K562 (cell line): ENCODE results near the gene MFSD6L. TPM values are rescaled to one million over a fixed set of nuclear protein-coding genes. Genes with fewer than 3 reads are reported as not detected.
A peak's percentile ranks its signal among the peaks of the same experiment; 100 is the strongest.

ENCODE experiments used
- ATAC-seq: fragments of 200-7000 bp; cut with Tn5 transposase; 3 replicates; pipeline ENCODE4 v1.9.1; 2020; ENCODE audit warnings: moderate library complexity
- BruUV-seq: library from RNA; stranded (reverse); fragments of 400-500 nt; replicated peaks from 2 replicates; lab custom pipeline; 2021; lab: Mats Ljungman, UMichigan
- CTCF ChIA-PET: fragments of 300-600 bp; formaldehyde crosslinking; extraction: SDS; loops from one replicate; lab custom pipeline; 2021; ENCODE audit warnings: low intra/inter-chr PET ratio; lab: Yijun Ruan, JAX
- POLR2A ChIA-PET: fragments of 300-600, 350-650 bp; sonication (Branson Sonifier 250); formaldehyde crosslinking; extraction: SDS; loops from one replicate; lab custom pipeline; 2021; ENCODE audit warnings: antibody characterized with exemption, inconsistent platforms; lab: Yijun Ruan, JAX
- DNase-seq, 4 experiments: peaks; one replicate each; pipeline versions ENCODE4 v3.0.0 to v3.0.0-alpha.2; 2011 to 2018; ENCODE audit warnings: low spot score in 3 of 4, mixed read lengths in 3 of 4; ENCODE audit errors: extremely low read depth in 1 of 4
- FAIRE-seq: peaks from 2 replicates; lab custom pipeline; 2011; peaks lifted over from hg19 to GRCh38; lab: Jason Lieb, UNC
- H2AFZ ChIP-seq: 2 replicates; pipeline ENCODE4 v1.6.0; 2011; ENCODE audit warnings: low read depth, low read length, control low read depth, inconsistent platforms
- H3K27ac ChIP-seq: fragments of 200-600 bp; 3 replicates; pipeline ENCODE4 v1.8.0; 2011; ENCODE audit warnings: low read depth, mild to moderate bottlenecking, control low read depth, inconsistent platforms, low read length, moderate library complexity, mixed read lengths; ENCODE audit errors: extremely low read depth
- H3K27me3 ChIP-seq, 2 experiments: fragments of 300-600 bp in 1 of 2; 2 replicates in 1 of 2; 3 replicates in 1 of 2; pipeline versions ENCODE4 v1.6.0 to v1.8.0; 2011; ENCODE audit warnings: inconsistent platforms in 2 of 2, low read length in 2 of 2, mild to moderate bottlenecking in 1 of 2, mixed read lengths in 1 of 2, moderate library complexity in 1 of 2; ENCODE audit not compliant: control insufficient read depth in 2 of 2, insufficient read depth in 2 of 2
- H3K36me3 ChIP-seq: fragments of 300-600 bp; 3 replicates; pipeline ENCODE4 v1.8.0; 2011; ENCODE audit warnings: mild to moderate bottlenecking, low read length, inconsistent platforms; ENCODE audit not compliant: control insufficient read depth, insufficient read depth
- H3K4me1 ChIP-seq, 2 experiments: fragments of 200-600 bp in 1 of 2; replicated peaks in 1 of 2; 2 replicates in 1 of 2; 3 replicates in 1 of 2; pipeline versions ENCODE4 v1.5.1 to v1.8.0; 2011; ENCODE audit warnings: inconsistent platforms in 2 of 2, low read length in 2 of 2, mild to moderate bottlenecking in 1 of 2, mixed read lengths in 1 of 2, moderate library complexity in 1 of 2; ENCODE audit not compliant: control insufficient read depth in 2 of 2, insufficient read depth in 2 of 2
- H3K4me2 ChIP-seq: 2 replicates; pipeline ENCODE4 v1.6.1; 2011; ENCODE audit warnings: low read length, control low read depth, inconsistent platforms, mixed read lengths; ENCODE audit not compliant: insufficient read depth
- H3K4me3 ChIP-seq: fragments of 200-600 bp; sonication (generic), shearing (Covaris generic); 2 replicates; pipeline ENCODE4 v1.5.1; 2016; ENCODE audit warnings: control low read depth, inconsistent platforms
- H3K79me2 ChIP-seq: fragments of 200-600 bp; 3 replicates; pipeline ENCODE4 v1.8.0; 2011; ENCODE audit warnings: low read length, inconsistent platforms; ENCODE audit not compliant: control insufficient read depth, insufficient read depth
- H3K9ac ChIP-seq, 2 experiments: 2 replicates each; pipeline versions ENCODE4 v1.6.0 to v1.6.1; 2011; ENCODE audit warnings: low read depth in 2 of 2, low read length in 2 of 2, control low read depth in 1 of 2, inconsistent platforms in 1 of 2, mild to moderate bottlenecking in 1 of 2, mixed read lengths in 1 of 2; ENCODE audit not compliant: insufficient read depth in 1 of 2
- H3K9me1 ChIP-seq: one replicate; pipeline ENCODE4 v1.6.0; 2011; ENCODE audit warnings: inconsistent platforms, mild to moderate bottlenecking, low read length, moderate library complexity; ENCODE audit not compliant: control insufficient read depth, insufficient read depth
- H3K9me3 ChIP-seq: replicated peaks from 2 replicates; pipeline ENCODE4 v1.5.1; 2011; ENCODE audit warnings: low read depth, low read length, inconsistent platforms; ENCODE audit not compliant: control insufficient read depth, insufficient read depth
- H4K20me1 ChIP-seq: replicated peaks from 2 replicates; pipeline ENCODE4 v1.6.1; 2011; ENCODE audit warnings: low read length, inconsistent platforms, mixed read lengths; ENCODE audit not compliant: control insufficient read depth, insufficient read depth
- ADNP ChIP-seq: fragments of 200-800 bp; sonication (Bioruptor generic); IDR thresholded peaks from 2 replicates; pipeline ENCODE4 v1.6.1; 2016; ENCODE audit warnings: missing genetic modification characterization, missing compliant biosample characterization
- ATF7 ChIP-seq: fragments of 450-650 bp; IDR thresholded peaks from 2 replicates; pipeline ENCODE4 v1.7.1; 2014; ENCODE audit warnings: mild to moderate bottlenecking, moderate library complexity
- HINFP ChIP-seq: fragments of 450-650 bp; conservative IDR thresholded peaks from 2 replicates; pipeline ENCODE4 v1.6.1; 2016; ENCODE audit warnings: missing genetic modification characterization, low read depth, mild to moderate bottlenecking, control low read depth, missing compliant biosample characterization
- HOXB6 ChIP-seq: fragments of 250-450 bp; sonication (Bioruptor Pico); IDR thresholded peaks from 2 replicates; pipeline ENCODE4 v1.5.1; 2022; ENCODE audit warnings: mild to moderate bottlenecking, borderline replicate concordance
- ILF3 ChIP-seq: fragments of 450-650 bp; IDR thresholded peaks from 2 replicates; pipeline ENCODE4 v1.6.1; 2018; ENCODE audit warnings: antibody characterized with exemption, mild to moderate bottlenecking, moderate library complexity, borderline replicate concordance
- POU5F1 ChIP-seq: fragments of 150-350 bp; IDR thresholded peaks from 2 replicates; pipeline ENCODE4 v1.6.1; 2014; ENCODE audit warnings: borderline replicate concordance, low read length, low read depth, mild to moderate bottlenecking; ENCODE audit not compliant: partially characterized antibody
- SMC3 ChIP-seq: conservative IDR thresholded peaks from 2 replicates; pipeline ENCODE4 v1.6.1; 2011; ENCODE audit warnings: low read depth, low read length, improper control_type of control experiment; ENCODE audit not compliant: insufficient read depth
- TFAP4 ChIP-seq: sonication (generic); formaldehyde crosslinking; IDR thresholded peaks from 2 replicates; pipeline ENCODE4 v1.8.0; 2022; ENCODE audit warnings: missing genetic modification reagents, mild to moderate bottlenecking, moderate library complexity, borderline replicate concordance
- ZNF143 ChIP-seq: sonication (generic); formaldehyde crosslinking; IDR thresholded peaks from 2 replicates; pipeline ENCODE4 v1.9.0; 2022; ENCODE audit warnings: mild to moderate bottlenecking, missing genetic modification reagents
- ZNF311 ChIP-seq: fragments of 250-450 bp; sonication (Bioruptor Pico); IDR thresholded peaks from 2 replicates; pipeline ENCODE4 v1.4.0; 2020; ENCODE audit warnings: mild to moderate bottlenecking, moderate library complexity
- ZNF609 ChIP-seq: sonication (generic); formaldehyde crosslinking; IDR thresholded peaks from 2 replicates; pipeline ENCODE4 v1.8.1; 2023; ENCODE audit warnings: missing genetic modification reagents, mild to moderate bottlenecking, borderline replicate concordance
- ZNF699 ChIP-seq: fragments of 250-450 bp; sonication (Bioruptor Pico); IDR thresholded peaks from 2 replicates; pipeline ENCODE4 v1.8.0; 2021; ENCODE audit warnings: mild to moderate bottlenecking, moderate library complexity; ENCODE audit not compliant: insufficient replicate concordance
- WGBS: fragments of 100-300 bp; shearing (Covaris generic); methylation state at CpG from one replicate; pipeline ENCODE4 v1.1.6; 2016; ENCODE audit warnings: low coverage, mixed read lengths; ENCODE audit not compliant: insufficient coverage; ENCODE audit errors: missing lambda C conversion rate; 5-methylcytosine and 5-hydroxymethylcytosine counted together
- in situ Hi-C: fragments of 300-500 bp; cut with MboI; formaldehyde crosslinking; loops from 4 replicates; pipeline ENCODE4 v1.15.0; 2018; ENCODE audit warnings: inconsistent platforms, mixed read lengths
- intact Hi-C: fragments of 100-400 bp; cut with micrococcal nuclease; formaldehyde crosslinking; loops from 2 replicates; pipeline ENCODE4 v1.14.2; 2022
- polyA plus RNA-seq, 8 experiments: library from polyadenylated mRNA; depleted of rRNA in 4 of 8; stranded (reverse) in 5 of 8; unstranded in 3 of 8; fragments of >200 nt; fragmentation: Nextera tagmentation in 2 of 8; fragmentation: Illumina TruSeq in 1 of 8; extraction: Ambion mirVana in 2 of 8; extraction: Trizol in 1 of 8; gene quantifications; 2 replicates each; pipeline versions ENCODE4 v1.2.1 to v1.2.3, GENCODE V29; 2011 to 2014; ENCODE audit warnings: inconsistent platforms in 1 of 8, missing spikeins in 1 of 8
- total RNA-seq, 7 experiments: library from RNA; depleted of rRNA in 6 of 7; stranded (reverse); fragments of >200 nt in 6 of 7; fragmentation: Illumina TruSeq in 2 of 7; extraction: Trizol in 2 of 7; gene quantifications; 2 replicates each; pipeline versions ENCODE4 v1.2.1 to v1.2.3, GENCODE V29; 2011 to 2021; ENCODE audit warnings: low replicate concordance in 1 of 7

Gene MFSD6L
- total and polyA plus RNA-seq, 9 of the 15 experiments (the other 6 are each of a cell fraction or from before 2014, with no cell fraction given), result not detected

- TF ChIP-seq ZNF609 (CRISPR knock-in tag) (no peak), SMC3 (0 out of 2 replicates have a peak, but pooled peaks have one; percentile 17)
- TF ChIP-seq, all 486 proteins: peak for 5
Observed at GRCh38 chr17:8832711-8833352, 33.7 kb upstream of the MFSD6L start (continued).

- WGBS, result 0% methylated on average over 5 of the region's 7 CpGs
- peaks cover 0 to 7% of the 10 kb centered on the region in 2 experiments; a peak in 2 of 5 replicates for H3K4me1 ChIP-seq
- ChIA-PET CTCF (no interaction called here), POLR2A (no interaction called here)
- intact Hi-C loops (no loop called here), in situ Hi-C loops (no loop called here)
- peaks cover 0 to 21% of the 10 kb centered on the region in 2 experiments; a peak in 3 of 5 replicates for H3K27me3 ChIP-seq
- no peak overlapping the region for H2AFZ ChIP-seq
- BruUV-seq, result no TSS peak
- FAIRE-seq, result no peak
- no peaks in the 10 kb centered on the region for H4K20me1 ChIP-seq
- no peak for ATAC-seq
- no peaks in the 10 kb centered on the region for H3K9me3 ChIP-seq
- no peak for DNase-seq
- no peaks in the 10 kb centered on the region for H3K9me1 ChIP-seq
- no peak overlapping the region for H3K4me2 ChIP-seq
- H3K36me3 ChIP-seq, result no peaks in the 10 kb centered on the region
- H3K79me2 ChIP-seq, result no peaks in the 10 kb centered on the region
- H3K9ac ChIP-seq, result no peak overlapping the region
- no peak overlapping the region for H3K27ac ChIP-seq
- no peak overlapping the region for H3K4me3 ChIP-seq
- TF ChIP-seq ZNF311, result no peak
- TF ChIP-seq ZNF699 (CRISPR knock-in tag), result no peak
- no peak for TF ChIP-seq HINFP (tag)
- TF ChIP-seq TFAP4 (CRISPR knock-in tag), result no peak
- TF ChIP-seq POU5F1, result no peak
- TF ChIP-seq ILF3, result no peak
- no peak for TF ChIP-seq ADNP (tag)
- TF ChIP-seq HOXB6, result no peak
- no peak for TF ChIP-seq ZNF143 (CRISPR knock-in tag)
- TF ChIP-seq ATF7, result no peak
Observed at GRCh38 chr17:8831234-8831849, 32.2 kb upstream of the MFSD6L start.
